NCI-H2196 (cell line): Measurements from ENCODE around the gene SEC22A.
A peak's percentile ranks its signal among the peaks of the same experiment; 100 is the strongest.

Source experiments
- DNase-seq: peaks from one replicate; lab custom pipeline; 2025; ENCODE audit not compliant: unreplicated experiment; lab: John Stamatoyannopoulos, UW

Gene SEC22A

GRCh38 chr3:123286308-123287023 is 84.7 kb downstream of the SEC22A start:
- DNase-seq, result peak; percentile 44

GRCh38 chr3:123287051-123287961 is 85.6 kb downstream of the SEC22A start:
- no peak for DNase-seq

- DNase-seq, result no peak
These were observed 86.2 kb downstream of the SEC22A start for GRCh38 chr3:123287962-123288302.

GRCh38 chr3:123289391-123290106 is 87.8 kb downstream of the SEC22A start:
- no peak for DNase-seq

GRCh38 chr3:123290107-123290930 is 88.6 kb downstream of the SEC22A start:
- no peak for DNase-seq

- no peak for DNase-seq
These were observed 89.2 kb downstream of the SEC22A start for GRCh38 chr3:123290962-123291361.

- DNase-seq, result no peak
These were observed 89.7 kb downstream of the SEC22A start for GRCh38 chr3:123291404-123291803.

- DNase-seq, result no peak
These were observed 90.9 kb downstream of the SEC22A start for GRCh38 chr3:123292321-123293310.

- DNase-seq, result no peak
These were observed 92.7 kb downstream of the SEC22A start for GRCh38 chr3:123294296-123294938.

- DNase-seq, result no peak
These were observed 93.6 kb downstream of the SEC22A start for GRCh38 chr3:123295171-123295900.

GRCh38 chr3:123295901-123296250 is 94.1 kb downstream of the SEC22A start:
- DNase-seq, result no peak

GRCh38 chr3:123296261-123296660 is 94.5 kb downstream of the SEC22A start:
- no peak for DNase-seq

GRCh38 chr3:123296836-123297626 is 95.3 kb downstream of the SEC22A start:
- no peak for DNase-seq

- no peak for DNase-seq
These were observed 95.8 kb downstream of the SEC22A start for GRCh38 chr3:123297627-123297899.

GRCh38 chr3:123298903-123299302 is 97.2 kb downstream of the SEC22A start:
- DNase-seq, result no peak

GRCh38 chr3:123299581-123299980 is 97.8 kb downstream of the SEC22A start:
- no peak for DNase-seq

GRCh38 chr3:123300056-123300455 is 98.3 kb downstream of the SEC22A start:
- DNase-seq, result no peak

GRCh38 chr3:123300583-123300982 is 98.8 kb downstream of the SEC22A start:
- DNase-seq, result no peak
